Tibial artery (tissue), 4 donors: ENCODE results near the gene SPIRE2.
"Not testable (repeated sequence)": the region's sequence is repeated elsewhere in the genome, so short reads cannot be mapped to it uniquely, and the experiment has no call there.

Experiments used
- DNase-seq, 2 donors: peaks; one replicate each; pipeline ENCODE4 v3.0.0-alpha.2; 2019
- H3K27ac ChIP-seq, 2 donors: fragments of 200-600 bp; sonication (generic) in 1 of 2; 1 replicate in 1 of 2; 2 replicates in 1 of 2; pipeline ENCODE4 v1.5.1; 2018 to 2019; ENCODE audit warnings: mild to moderate bottlenecking in 1 of 2
- H3K27me3 ChIP-seq, 2 donors: fragments of 200-600 bp; sonication (generic) in 1 of 2; one replicate each; pipeline versions ENCODE4 v1.5.1 to v1.6.0; 2016 to 2019
- H3K36me3 ChIP-seq, 3 donors: fragments of 200-600 bp; sonication (generic) in 2 of 3; one replicate each; pipeline ENCODE4 v1.5.1; 2016 to 2019; ENCODE audit warnings: mild to moderate bottlenecking in 2 of 3
- H3K4me1 ChIP-seq, 4 donors: fragments of 200-600 bp; sonication (generic) in 2 of 4; 1 replicate in 3 of 4; 2 replicates in 1 of 4; pipeline ENCODE4 v1.5.1; 2016 to 2019
- H3K4me3 ChIP-seq, 2 donors: fragments of 200-600 bp; sonication (generic) in 1 of 2; 1 replicate in 1 of 2; 2 replicates in 1 of 2; pipeline ENCODE4 v1.5.1; 2018 to 2019; ENCODE audit warnings: mild to moderate bottlenecking in 2 of 2
- H3K9me3 ChIP-seq, 3 donors: fragments of 200-600 bp; sonication (generic) in 1 of 3; one replicate each; pipeline ENCODE4 v1.5.1; 2016 to 2019
- intact Hi-C: fragments of 100-400 bp; cut with DNase I; formaldehyde crosslinking; loops from one replicate; pipeline ENCODE4 v1.15.0; 2023; ENCODE audit warnings: low total_unique reads
- TF ChIP-seq, protein P1 (sequence below), 2 experiments: fragments of 200-600 bp in 1 of 2; fragments of 450-650 bp in 1 of 2; IDR thresholded peaks; one replicate each; pipeline ENCODE4 v1.5.1; 2017 to 2019; ENCODE audit warnings: antibody characterized with exemption in 2 of 2, mild to moderate bottlenecking in 1 of 2, moderate library complexity in 1 of 2

Gene SPIRE2

DNA sequence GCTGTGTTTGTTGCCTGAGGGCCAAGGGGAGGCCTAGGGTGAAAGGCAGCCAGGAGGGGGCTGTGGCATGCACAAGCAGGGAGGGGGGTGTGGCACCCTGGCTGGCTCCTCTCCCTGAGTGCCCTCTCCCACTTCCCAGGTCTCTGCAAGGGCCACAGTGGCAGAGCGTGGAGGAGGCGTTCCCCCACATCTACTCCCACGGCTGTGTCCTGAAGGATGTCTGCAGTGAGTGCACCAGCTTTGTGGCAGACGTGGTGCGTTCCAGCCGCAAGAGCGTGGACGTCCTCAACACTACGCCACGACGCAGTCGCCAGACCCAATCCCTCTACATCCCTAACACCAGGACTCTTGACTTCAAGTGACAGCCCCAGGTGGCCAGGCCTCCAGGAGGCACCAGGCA is 41.6 kb downstream of the SPIRE2 start:
- H3K4me1 ChIP-seq: peaks cover 0 to 17% (median 14%) of the 10 kb centered on the region in 4 donors
- no peak overlapping the region for H3K27ac ChIP-seq
- H3K27me3 ChIP-seq: no peaks in the 10 kb centered on the region
- H3K36me3 ChIP-seq: peaks cover 0 to 7% (median 3%) of the 10 kb centered on the region in 3 donors
- H3K4me3 ChIP-seq: no peak overlapping the region
- intact Hi-C loops: no loop called here
- DNase-seq: no peak
- TF ChIP-seq, protein P1, sequence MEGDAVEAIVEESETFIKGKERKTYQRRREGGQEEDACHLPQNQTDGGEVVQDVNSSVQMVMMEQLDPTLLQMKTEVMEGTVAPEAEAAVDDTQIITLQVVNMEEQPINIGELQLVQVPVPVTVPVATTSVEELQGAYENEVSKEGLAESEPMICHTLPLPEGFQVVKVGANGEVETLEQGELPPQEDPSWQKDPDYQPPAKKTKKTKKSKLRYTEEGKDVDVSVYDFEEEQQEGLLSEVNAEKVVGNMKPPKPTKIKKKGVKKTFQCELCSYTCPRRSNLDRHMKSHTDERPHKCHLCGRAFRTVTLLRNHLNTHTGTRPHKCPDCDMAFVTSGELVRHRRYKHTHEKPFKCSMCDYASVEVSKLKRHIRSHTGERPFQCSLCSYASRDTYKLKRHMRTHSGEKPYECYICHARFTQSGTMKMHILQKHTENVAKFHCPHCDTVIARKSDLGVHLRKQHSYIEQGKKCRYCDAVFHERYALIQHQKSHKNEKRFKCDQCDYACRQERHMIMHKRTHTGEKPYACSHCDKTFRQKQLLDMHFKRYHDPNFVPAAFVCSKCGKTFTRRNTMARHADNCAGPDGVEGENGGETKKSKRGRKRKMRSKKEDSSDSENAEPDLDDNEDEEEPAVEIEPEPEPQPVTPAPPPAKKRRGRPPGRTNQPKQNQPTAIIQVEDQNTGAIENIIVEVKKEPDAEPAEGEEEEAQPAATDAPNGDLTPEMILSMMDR (IDR thresholded peaks at IDR 0.05): no peak
- H3K9me3 ChIP-seq: peaks cover 0 to 9% (median 7%) of the 10 kb centered on the region in 3 donors

DNA sequence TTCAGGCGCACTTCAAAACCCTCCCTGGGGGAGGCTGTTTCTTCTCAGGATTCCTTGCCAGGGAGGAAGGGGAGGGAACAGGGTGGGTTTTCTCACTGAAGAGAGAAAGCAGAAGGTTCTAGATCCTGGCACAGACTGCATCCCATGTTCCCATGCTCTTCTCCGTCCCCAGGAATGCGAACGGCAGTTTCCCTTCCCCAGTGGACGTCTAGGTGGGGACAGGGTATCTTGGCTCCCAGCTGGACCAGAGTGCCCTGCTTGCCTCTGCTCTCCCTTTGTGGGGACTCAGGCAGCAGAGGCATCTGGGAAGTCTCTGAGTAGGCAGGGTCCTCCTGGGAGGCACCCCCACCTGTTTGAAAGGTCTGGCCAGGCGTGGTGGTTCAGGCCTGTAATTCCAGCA is 42.2 kb downstream of the SPIRE2 start:
- H3K27ac ChIP-seq: no peak overlapping the region
- peaks cover 0 to 21% (median 15%) of the 10 kb centered on the region in 4 donors for H3K4me1 ChIP-seq
- H3K36me3 ChIP-seq: peaks cover 0 to 11% (median 4%) of the 10 kb centered on the region in 3 donors
- intact Hi-C loops: no loop called here
- TF ChIP-seq, protein P1 (IDR thresholded peaks at IDR 0.05): no peak
- no peaks in the 10 kb centered on the region for H3K27me3 ChIP-seq
- peaks cover 0 to 9% (median 7%) of the 10 kb centered on the region in 3 donors for H3K9me3 ChIP-seq
- no peak overlapping the region for H3K4me3 ChIP-seq
- DNase-seq: no peak

DNA sequence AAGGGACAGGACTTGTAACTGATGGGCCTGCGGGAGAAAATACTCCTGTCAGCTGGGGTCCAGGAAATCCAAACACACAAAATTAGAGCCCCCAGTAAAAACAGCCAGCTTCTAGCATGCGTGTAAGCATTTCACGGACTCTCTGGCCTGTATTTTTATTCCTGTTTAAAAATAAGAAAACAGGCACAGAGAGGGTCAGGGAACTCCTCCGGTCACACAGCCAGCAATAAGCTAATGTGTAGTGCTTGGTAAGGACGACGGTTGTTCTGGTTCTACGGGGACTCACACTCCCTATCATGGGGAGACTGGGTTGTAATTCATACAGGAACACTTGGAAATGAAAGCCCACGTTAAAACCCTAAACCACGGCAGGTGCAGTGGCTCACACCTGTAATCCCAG is 43.6 kb downstream of the SPIRE2 start:
- no peaks in the 10 kb centered on the region for H3K27me3 ChIP-seq
- peaks cover 0 to 12% (median 4%) of the 10 kb centered on the region in 3 donors for H3K36me3 ChIP-seq
- intact Hi-C loops: loop anchor here (2.0 kb wide), 1 partner anchor 171 kb away; the partner anchor contains the start of gene SPATA2L
- peaks cover 0 to 21% (median 19%) of the 10 kb centered on the region in 4 donors for H3K4me1 ChIP-seq
- no peak for DNase-seq
- TF ChIP-seq, protein P1 (IDR thresholded peaks at IDR 0.05): no peak
- H3K4me3 ChIP-seq: no peak overlapping the region
- peaks cover 0 to 9% (median 7%) of the 10 kb centered on the region in 3 donors for H3K9me3 ChIP-seq
- H3K27ac ChIP-seq: no peak overlapping the region

DNA sequence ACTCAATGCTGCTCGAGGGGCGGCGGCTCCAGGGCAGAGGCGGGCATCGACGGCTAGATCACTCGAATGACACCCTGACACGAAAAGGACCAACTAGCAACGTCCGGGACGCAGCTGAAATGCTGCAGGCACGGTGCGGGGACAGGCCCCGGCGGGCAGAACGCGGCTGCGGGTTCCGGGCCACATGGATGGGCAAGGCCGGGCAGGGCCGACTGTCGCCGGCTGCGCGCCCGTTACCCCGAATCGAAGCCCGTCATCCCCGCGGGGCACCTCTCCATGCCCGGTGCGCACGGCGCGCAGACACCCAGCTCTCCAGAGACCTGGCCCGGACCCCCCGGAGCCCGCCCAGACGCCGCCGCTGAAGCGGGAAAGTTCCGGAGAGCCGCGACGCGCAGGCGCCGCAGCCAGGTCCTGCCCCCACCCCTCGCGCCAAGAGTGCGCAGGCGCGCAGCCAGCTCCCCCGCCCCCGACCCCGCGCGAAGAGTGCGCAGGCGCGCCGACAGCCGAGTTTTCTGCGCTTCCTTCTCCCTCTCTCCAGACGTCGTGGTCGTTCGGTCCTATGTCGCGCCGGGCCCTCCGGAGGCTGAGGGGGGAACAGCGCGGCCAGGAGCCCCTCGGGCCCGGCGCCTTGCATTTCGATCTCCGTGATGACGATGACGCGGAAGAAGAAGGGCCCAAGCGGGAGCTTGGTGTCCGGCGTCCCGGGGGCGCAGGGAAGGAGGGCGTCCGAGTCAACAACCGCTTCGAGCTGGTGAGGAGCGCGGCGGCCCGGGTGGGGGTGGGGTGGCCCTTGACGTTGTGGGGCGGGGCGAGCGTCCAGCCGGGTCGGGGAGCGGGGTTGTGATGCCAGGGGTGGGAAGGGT is 45.1 kb downstream of the SPIRE2 start, which contains the start of gene TCF25:
Gene TCF25, plus strand, starts transcription at position 484 of the 863 bp plus-strand sequence. Its CDS starts 76 bp downstream, at position 560.
- Histone ChIP-seq H3K27ac (peak within 1 kb of the TSS; percentile 99 to 100), H3K27me3 (no peaks in the 10 kb centered on the region), H3K4me1 (peaks cover 0 to 21% (median 19%) of the 10 kb centered on the region in 4 donors), H3K4me3 (peak within 1 kb of the TSS; percentile 91 to 99), H3K36me3 (peaks cover 0 to 16% (median 4%) of the 10 kb centered on the region in 3 donors), H3K9me3 (no peaks in the 10 kb centered on the region)
- peak; percentile 66 to 89 for DNase-seq
- TF ChIP-seq, protein P1 (IDR thresholded peaks at IDR 0.05): no peak
- intact Hi-C loops: loop anchor here (2.0 kb wide), 1 partner anchor 173 kb away; the partner anchor contains the start of gene SPATA2L

DNA sequence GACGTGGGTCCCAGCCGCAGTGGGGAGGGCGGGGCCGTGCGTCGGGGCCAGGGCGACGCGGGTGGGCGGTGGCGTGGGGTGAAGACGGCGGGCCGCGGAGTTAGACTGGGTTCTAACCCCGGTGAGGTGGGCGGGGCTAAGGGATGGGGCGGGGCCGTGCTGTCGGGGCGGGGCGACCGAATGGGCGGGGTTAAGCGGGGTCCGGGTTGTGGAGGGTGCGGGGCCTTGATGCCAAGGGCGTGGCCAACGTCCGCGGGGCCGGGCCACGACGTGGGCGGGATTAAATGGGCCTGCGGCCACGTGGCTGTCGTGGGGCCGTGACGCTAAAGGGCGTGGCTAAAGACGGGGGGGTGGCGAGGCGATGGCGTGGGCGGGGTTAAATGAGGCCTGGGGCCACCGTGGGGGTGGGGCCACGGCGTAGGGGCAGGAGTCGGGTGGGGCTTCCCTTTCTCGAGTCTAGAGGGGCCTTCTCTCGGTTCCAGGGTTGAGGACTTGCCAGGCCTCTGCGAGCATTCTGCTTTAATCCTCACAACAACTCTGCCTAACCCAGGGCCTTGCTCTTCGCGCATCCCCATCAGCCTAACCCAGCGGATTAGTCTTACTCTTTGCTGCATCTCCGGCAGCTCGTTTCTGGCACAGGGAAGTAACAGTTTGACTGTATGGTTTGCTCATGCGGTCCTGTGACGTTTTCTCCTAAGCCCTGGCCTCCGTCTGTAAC is 45.9 kb downstream of the SPIRE2 start:
- intact Hi-C loops: loop anchor here (2.0 kb wide), 1 partner anchor 173 kb away; the partner anchor contains the start of gene SPATA2L
- peak overlapping the region; percentile 91 to 99 for H3K4me3 ChIP-seq
- H3K4me1 ChIP-seq: peaks cover 0 to 21% (median 19%) of the 10 kb centered on the region in 4 donors
- TF ChIP-seq, protein P1 (IDR thresholded peaks at IDR 0.05): no peak
- peak overlapping the region; percentile 99 to 100 for H3K27ac ChIP-seq
- peak; percentile 93 to 97 for DNase-seq
- H3K27me3 ChIP-seq: no peaks in the 10 kb centered on the region
- no peaks in the 10 kb centered on the region for H3K9me3 ChIP-seq
- H3K36me3 ChIP-seq: peaks cover 7 to 24% (median 8%) of the 10 kb centered on the region in 3 donors

DNA sequence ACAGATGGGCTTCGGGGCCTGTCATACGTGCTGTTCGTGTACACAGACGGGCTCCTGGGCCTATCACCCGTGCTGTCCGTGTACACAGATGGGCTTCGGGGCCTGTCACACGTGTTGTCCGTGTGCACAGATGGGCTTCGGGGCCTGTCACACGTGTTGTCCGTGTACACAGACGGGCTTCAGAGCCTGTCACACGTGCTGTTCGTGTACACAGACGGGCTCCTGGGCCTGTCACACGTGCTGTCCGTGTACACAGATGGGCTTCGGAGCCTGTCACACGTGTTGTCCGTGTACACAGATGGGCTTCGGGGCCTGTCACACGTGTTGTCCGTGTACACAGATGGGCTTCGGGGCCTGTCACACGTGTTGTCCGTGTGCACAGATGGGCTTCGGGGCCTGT is 50.8 kb downstream of the SPIRE2 start:
- H3K4me3 ChIP-seq, H3K27me3 ChIP-seq, DNase-seq, intact Hi-C loops, H3K27ac ChIP-seq, H3K9me3 ChIP-seq: not testable (repeated sequence)
- Histone ChIP-seq H3K36me3 (peaks cover 28 to 66% (median 48%) of the 10 kb centered on the region in 3 donors), H3K4me1 (peaks cover 0 to 12% (median 11%) of the 10 kb centered on the region in 4 donors)
